Fibroblast of the aortic adventitia (primary cell): ENCODE measurements around the gene CFAP61. TPM values are rescaled to one million over a fixed set of nuclear protein-coding genes. Genes with fewer than 3 reads are reported as not detected.

ENCODE experiments used
- DNase-seq: peaks from one replicate; pipeline ENCODE4 v3.0.0-alpha.2; 2010; ENCODE audit warnings: low read depth
- H3K4me3 ChIP-seq: 2 replicates; pipeline ENCODE4 v1.5.1; 2011; ENCODE audit warnings: low read depth, mild to moderate bottlenecking, control low read depth, low read length, moderate library complexity
- CTCF ChIP-seq: IDR thresholded peaks from 2 replicates; pipeline ENCODE4 v1.5.1; 2011; ENCODE audit warnings: mild to moderate bottlenecking, low read length, control low read depth, inconsistent platforms; ENCODE audit not compliant: insufficient read depth
- total RNA-seq: library from RNA; depleted of rRNA; stranded (reverse); fragments of >200 nt; gene quantifications from 2 replicates; pipeline ENCODE4 v1.2.3, GENCODE V29; 2012; ENCODE audit warnings: low replicate concordance

The CFAP61 gene
- total RNA-seq, 1 donor, result 0.18 TPM

GRCh38 chr20:20076297-20077065 is 24.1 kb downstream of the CFAP61 start:
- DNase-seq, result peak; percentile 47
- TF ChIP-seq CTCF, result no peak
- no peak overlapping the region for H3K4me3 ChIP-seq

- no peak for DNase-seq
- no peak overlapping the region for H3K4me3 ChIP-seq
- no peak for TF ChIP-seq CTCF
These were observed 25.7 kb downstream of the CFAP61 start for GRCh38 chr20:20078041-20078440.

GRCh38 chr20:20079102-20079784 is 26.9 kb downstream of the CFAP61 start:
- DNase-seq, result no peak
- TF ChIP-seq CTCF, result no peak
- no peak overlapping the region for H3K4me3 ChIP-seq

- H3K4me3 ChIP-seq, result no peak overlapping the region
- TF ChIP-seq CTCF, result peak; percentile 45
- peak; percentile 58 for DNase-seq
These were observed 31.5 kb downstream of the CFAP61 start for GRCh38 chr20:20083807-20084206.

GRCh38 chr20:20084296-20084752 is 32.0 kb downstream of the CFAP61 start:
- H3K4me3 ChIP-seq, result no peak overlapping the region
- no peak for TF ChIP-seq CTCF
- no peak for DNase-seq

GRCh38 chr20:20085071-20085470 is 32.7 kb downstream of the CFAP61 start:
- DNase-seq, result no peak
- no peak overlapping the region for H3K4me3 ChIP-seq
- no peak for TF ChIP-seq CTCF
